ENCODE data around the gene GAD1.

GAD1 gene

GRCh38 chr2:170896622-170897021, 79.9 kb downstream of the GAD1 start:
- DNase-seq (ENCODE audit: low spot score): no peak

- DNase-seq (ENCODE audit: low spot score): no peak
Measured at GRCh38 chr2:170897108-170897507, 80.4 kb downstream of the GAD1 start.

GRCh38 chr2:170905864-170906263, 89.2 kb downstream of the GAD1 start:
- no peak for DNase-seq (ENCODE audit: low spot score)
